SKM-1 treated with dmso at 0.1 percent for 144 hours (cell line): Measurements from ENCODE around the gene CYLD.
A peak's percentile ranks its signal among the peaks of the same experiment; 100 is the strongest.

Experiments
- DNase-seq: peaks from one replicate; lab custom pipeline; 2025; ENCODE audit not compliant: unreplicated experiment; lab: John Stamatoyannopoulos, UW

CYLD gene

GRCh38 chr16:50776037-50776436 lies 34.2 kb downstream of the CYLD start:
- DNase-seq, result no peak

- DNase-seq, result no peak
These were observed 36.6 kb downstream of the CYLD start for GRCh38 chr16:50778284-50779163.

- no peak for DNase-seq
These were observed 39.2 kb downstream of the CYLD start for GRCh38 chr16:50781043-50781442.

GRCh38 chr16:50781518-50781917 lies 39.6 kb downstream of the CYLD start:
- no peak for DNase-seq

- DNase-seq, result no peak
These were observed 47.9 kb downstream of the CYLD start for GRCh38 chr16:50789757-50790156.

- no peak for DNase-seq
These were observed 49.6 kb downstream of the CYLD start for GRCh38 chr16:50791522-50791921.

- no peak for DNase-seq
These were observed 54.9 kb downstream of the CYLD start for GRCh38 chr16:50796829-50797228.

- no peak for DNase-seq
These were observed 55.6 kb downstream of the CYLD start for GRCh38 chr16:50797456-50797855.

GRCh38 chr16:50800074-50800473 lies 58.2 kb downstream of the CYLD start:
- no peak for DNase-seq

GRCh38 chr16:50801036-50801435 lies 59.1 kb downstream of the CYLD start:
- DNase-seq, result no peak

GRCh38 chr16:50802000-50802399 lies 60.1 kb downstream of the CYLD start:
- DNase-seq, result no peak

- DNase-seq, result no peak
These were observed 61.1 kb downstream of the CYLD start for GRCh38 chr16:50802961-50803360.

GRCh38 chr16:50804290-50804907 lies 62.5 kb downstream of the CYLD start:
- DNase-seq, result no peak

GRCh38 chr16:50806099-50807062 lies 64.5 kb downstream of the CYLD start:
- DNase-seq, result peak; percentile 82

GRCh38 chr16:50808929-50809538 lies 67.1 kb downstream of the CYLD start:
- DNase-seq, result no peak

- DNase-seq, result no peak
These were observed 67.7 kb downstream of the CYLD start for GRCh38 chr16:50809561-50809960.

- DNase-seq, result no peak
These were observed 68.5 kb downstream of the CYLD start for GRCh38 chr16:50810241-50810965.

- no peak for DNase-seq
These were observed 70.2 kb downstream of the CYLD start for GRCh38 chr16:50812046-50812445.

- no peak for DNase-seq
These were observed 71.1 kb downstream of the CYLD start for GRCh38 chr16:50812876-50813466.

- no peak for DNase-seq
These were observed 72.2 kb downstream of the CYLD start for GRCh38 chr16:50814052-50814451.
